Kasumi-1 (cell line): Measurements from ENCODE around the gene IL1RN.
A peak's percentile ranks its signal among the peaks of the same experiment; 100 is the strongest.

Experiments
- DNase-seq, 2 experiments: peaks; one replicate each; lab custom pipeline; 2025; lab: John Stamatoyannopoulos, UW

IL1RN gene

GRCh38 chr2:113157118-113157896 lies 29.9 kb downstream of the IL1RN start:
- DNase-seq, result no peak

GRCh38 chr2:113157897-113158753 lies 30.7 kb downstream of the IL1RN start:
- DNase-seq, result no peak

DNA sequence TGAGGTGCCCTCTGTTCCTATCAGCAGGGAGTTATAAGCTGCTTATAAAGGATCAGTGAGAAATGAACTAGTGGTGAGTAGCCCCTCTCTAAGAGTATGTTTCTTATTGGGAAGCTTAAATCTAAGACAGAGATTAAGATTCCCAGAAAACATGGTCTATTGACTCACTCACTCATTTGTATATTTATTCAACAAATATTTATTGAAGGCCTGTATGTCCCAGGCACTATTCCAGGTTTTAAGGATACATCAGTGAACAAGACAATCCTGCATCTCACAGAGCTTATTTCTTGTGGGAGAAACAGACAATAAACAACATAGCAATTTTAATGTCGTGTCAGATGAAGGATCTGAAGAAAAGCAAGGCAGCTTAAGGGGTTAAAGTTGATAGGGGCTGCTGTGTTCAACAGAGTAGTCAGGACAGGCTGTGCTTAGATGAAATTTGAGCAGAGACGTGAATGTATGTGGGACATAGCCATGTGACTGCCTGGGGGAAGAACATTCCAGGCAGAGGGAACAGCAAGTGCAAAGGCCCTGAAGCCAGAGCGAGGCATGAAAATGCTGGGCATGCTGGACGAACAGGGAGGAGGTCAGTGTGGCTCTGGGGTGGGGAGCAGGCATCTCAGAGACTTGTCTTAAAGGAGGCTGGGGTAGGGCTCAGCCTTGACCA lies 31.6 kb downstream of the IL1RN start:
- no peak for DNase-seq

- no peak for DNase-seq
Measured at GRCh38 chr2:113160248-113160647, 32.9 kb downstream of the IL1RN start.

- no peak for DNase-seq
Measured at GRCh38 chr2:113160962-113161361, 33.6 kb downstream of the IL1RN start.

GRCh38 chr2:113162173-113162572 lies 34.8 kb downstream of the IL1RN start:
- DNase-seq, result no peak

- no peak for DNase-seq
Measured at GRCh38 chr2:113162869-113163268, 35.5 kb downstream of the IL1RN start.

- DNase-seq, result no peak
Measured at GRCh38 chr2:113164215-113164929, 37.0 kb downstream of the IL1RN start.

GRCh38 chr2:113164930-113165585 lies 37.7 kb downstream of the IL1RN start:
- no peak for DNase-seq

GRCh38 chr2:113166187-113166645 lies 38.8 kb downstream of the IL1RN start:
- no peak for DNase-seq

DNA sequence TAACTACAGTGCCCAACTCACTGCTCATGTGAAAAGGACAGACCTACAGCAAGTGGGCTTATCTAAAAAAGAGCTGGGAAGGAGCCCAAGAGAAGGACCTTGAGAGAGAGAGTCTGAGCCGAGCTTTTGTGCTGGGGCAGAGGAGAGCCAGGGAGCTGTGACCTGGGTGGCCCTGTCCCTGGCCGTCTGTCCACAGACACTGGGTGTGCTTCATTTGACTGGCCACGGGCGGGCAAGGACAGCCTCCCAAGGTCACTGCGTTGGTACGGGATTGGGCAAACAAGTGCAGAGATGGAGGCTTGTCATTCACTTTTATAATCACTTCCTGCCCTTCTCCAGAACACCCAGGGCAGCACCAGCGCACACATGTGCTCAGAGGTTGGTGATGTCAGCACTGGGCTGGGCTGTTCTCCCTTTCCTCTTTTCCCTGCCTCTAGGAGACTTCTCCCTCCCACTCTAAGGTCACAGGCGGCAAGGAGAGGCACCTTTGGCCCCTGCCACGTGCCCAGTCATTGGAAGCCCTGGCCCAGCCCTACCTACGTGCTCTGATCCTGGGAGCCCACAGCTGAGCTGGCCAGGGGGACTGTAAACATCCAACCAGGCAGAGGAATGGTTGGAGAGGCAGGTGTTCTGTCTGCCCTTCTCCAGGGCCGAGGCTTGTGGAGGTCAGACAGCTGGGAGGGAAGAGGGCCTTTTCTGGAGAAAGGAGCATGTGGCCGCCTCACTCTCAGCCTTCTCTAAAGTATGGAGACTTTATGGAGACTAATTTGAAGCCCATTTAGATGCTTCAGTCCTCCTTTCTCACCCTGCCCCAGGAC lies 39.9 kb downstream of the IL1RN start:
- DNase-seq, result no peak

DNA sequence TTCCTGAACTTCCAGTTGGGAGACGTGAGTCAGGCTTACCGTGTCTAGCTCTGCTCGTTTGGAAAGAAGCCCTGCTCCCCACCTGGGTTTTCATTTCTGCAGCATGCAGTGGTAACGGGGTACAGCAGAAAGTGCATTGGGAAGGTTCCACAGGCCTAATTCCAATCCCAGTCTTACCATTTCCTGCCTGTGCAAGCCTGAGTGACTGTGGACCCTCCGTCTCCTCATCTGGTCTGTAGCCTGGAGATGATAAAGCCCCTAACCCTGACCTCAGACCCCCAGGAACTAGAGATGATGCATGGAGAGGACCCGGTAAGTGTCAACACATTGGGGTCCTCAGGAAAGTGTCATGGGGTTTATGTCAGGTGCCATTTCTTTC lies 40.6 kb downstream of the IL1RN start:
- no peak for DNase-seq

- no peak for DNase-seq
Measured at GRCh38 chr2:113169002-113169530, 41.7 kb downstream of the IL1RN start.

DNA sequence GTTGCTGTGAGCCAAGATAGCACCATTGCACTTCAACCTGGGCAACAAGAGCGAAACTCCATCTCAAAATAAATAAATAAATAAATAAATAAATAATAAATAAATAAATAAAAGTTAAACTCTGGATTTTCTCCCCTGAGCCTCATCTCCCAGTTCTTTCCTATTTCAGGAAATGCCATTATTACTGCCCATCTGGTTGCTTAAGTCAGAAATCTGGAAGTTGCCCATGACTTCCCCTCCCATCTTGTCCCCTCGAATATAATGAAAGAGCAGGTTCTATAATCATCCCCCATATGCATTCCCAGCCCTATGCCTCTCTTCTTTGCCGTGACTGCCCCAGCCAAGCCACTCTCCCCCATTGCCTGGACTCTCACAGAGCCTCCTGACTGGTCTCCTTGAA lies 42.2 kb downstream of the IL1RN start:
- DNase-seq, result no peak

DNA sequence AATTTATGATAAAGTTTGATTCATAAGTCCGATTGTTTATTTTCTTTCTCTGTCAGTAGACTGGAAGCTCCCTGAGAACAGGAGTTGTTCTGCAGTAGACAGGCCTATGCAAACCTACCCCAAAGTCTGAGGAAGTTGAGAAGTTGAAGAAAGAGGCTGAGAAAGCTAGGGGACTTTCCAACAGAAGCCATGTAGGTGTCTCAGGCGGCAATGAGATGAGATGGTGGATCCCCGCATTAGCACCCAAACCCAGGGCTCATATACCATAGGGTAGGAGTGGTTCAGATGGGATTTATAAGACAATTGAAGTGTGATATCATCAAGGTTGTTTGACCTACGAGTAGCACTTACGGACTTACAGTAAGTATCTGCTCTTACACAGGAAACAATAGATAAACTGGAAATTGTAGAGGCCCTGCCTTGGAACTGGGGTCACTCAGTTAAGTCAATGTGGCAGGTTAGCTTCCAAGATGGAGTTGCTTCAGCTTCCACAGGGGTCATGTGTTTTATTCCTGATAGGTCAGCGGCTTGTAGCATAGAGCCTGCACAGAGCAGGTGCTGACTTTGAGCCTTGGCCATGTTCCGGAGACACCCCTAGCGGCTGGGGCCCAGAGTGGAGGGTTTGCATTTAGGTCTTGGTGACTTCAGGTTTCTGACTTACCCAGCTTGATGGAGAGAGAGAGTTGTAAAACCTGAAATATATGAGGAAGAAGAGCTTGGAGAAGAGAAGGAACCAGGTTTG lies 44.1 kb downstream of the IL1RN start:
- DNase-seq, result no peak

DNA sequence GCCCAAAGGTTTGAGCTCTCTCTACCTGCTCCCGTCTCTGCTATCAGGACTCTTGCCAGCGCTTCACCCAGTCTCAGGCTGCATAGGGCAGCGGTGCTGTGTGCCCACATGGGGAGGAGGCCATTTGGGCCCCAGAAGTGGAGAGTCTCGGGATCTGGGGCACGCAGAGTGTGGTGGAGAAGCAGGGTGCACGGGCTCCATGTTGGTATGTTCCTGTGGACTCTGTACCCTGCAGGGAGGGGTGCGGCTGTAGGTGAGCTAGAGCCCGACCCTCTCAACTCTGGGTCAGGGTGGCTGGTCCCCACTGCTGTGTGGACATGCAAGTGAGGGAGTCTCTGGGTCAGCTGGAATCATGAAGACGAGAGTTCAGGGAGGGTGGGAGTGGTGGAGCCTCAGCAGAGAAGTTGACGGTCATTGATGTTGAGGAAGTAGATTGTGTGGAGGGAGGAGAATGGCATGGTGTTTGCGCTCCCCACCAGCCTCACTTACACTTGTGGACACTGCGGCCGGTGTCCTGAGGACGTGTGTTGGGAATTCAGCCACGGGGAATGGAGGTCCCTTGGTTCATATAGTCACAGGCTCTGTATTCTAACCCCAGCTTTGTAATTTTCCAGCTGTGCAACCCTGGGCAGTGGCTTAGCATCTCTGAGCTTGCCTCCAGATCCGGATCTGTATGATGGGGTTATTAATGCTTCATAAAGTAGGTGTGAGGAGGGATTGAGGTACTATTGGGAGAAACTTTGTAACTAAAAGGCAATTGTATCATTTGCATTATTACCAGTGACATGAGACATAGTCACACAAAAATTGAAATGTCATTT lies 45.5 kb downstream of the IL1RN start:
- DNase-seq, result no peak

DNA sequence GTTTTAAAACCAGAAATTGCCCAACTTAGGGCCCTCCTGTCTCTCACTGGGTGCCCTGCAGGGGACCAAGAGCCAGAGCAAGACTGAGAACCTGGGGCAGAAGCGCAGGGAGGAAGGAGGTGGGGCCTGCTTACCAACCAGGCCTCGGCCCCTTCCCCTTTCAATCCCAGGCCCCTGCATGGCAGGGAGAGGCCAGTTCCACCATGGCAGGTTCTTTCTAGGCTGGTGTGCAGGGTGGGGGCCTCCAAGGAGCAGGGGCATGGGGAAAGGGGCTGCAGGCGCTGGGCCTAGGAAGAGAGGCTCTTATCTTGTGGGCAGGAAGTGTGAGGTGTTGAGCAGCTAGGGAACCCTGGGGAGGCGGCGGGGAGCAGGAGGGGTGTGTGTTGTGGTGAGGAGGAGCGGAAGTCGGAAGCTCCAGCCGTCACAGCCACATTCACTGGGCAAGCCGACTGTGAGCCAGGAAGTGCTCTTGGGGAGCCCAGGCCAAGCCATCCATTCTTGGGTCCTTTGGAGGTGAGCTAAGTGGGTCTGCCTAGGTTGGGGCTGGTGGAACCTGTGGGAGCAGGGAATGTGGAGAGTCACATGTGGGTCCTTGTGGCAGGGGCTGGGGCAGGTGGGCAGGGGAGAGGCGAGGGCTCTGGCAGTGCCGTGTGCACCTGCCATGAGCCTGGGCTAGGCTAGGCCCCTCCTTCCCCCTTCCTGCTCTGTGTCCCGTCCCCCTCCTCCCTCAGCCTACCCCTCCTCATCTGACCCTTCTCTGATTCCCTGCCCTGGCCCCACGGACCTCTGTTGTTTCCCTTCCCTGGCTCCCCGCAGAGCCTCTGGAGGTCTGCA lies 46.4 kb downstream of the IL1RN start, which contains the start of gene PSD4:
PSD4 (plus strand) TSS at position 430 of the 834 bp plus-strand sequence. CDS start 8,486 bp downstream, outside the sequence.
- peak; percentile 96 to 97 for DNase-seq

- no peak for DNase-seq
Measured at GRCh38 chr2:113174376-113174750, 47.0 kb downstream of the IL1RN start.
